Sigmoid colon (tissue), 7 donors: ENCODE results near the gene FN1. TPM values are rescaled to one million over a fixed set of nuclear protein-coding genes. Genes with fewer than 3 reads are reported as not detected.

Experiments
- DNase-seq: peaks from one replicate; pipeline ENCODE4 v3.0.0-alpha.2; 2019
- H3K27ac ChIP-seq, 4 donors: fragments of 200-600 bp; sonication (generic); one replicate each; pipeline ENCODE4 v1.5.1; 2016 to 2019; ENCODE audit warnings: mild to moderate bottlenecking in 1 of 4
- H3K27me3 ChIP-seq, 3 donors: fragments of 200-600 bp; sonication (generic); one replicate each; pipeline ENCODE4 v1.5.1; 2019; ENCODE audit warnings: mild to moderate bottlenecking in 1 of 3
- H3K36me3 ChIP-seq, 4 donors: fragments of 200-600 bp; sonication (generic); one replicate each; pipeline ENCODE4 v1.5.1; 2016 to 2019
- H3K4me1 ChIP-seq, 4 donors: fragments of 200-600 bp; sonication (generic); one replicate each; pipeline ENCODE4 v1.5.1; 2017 to 2019
- H3K4me3 ChIP-seq, 4 donors: fragments of 200-600 bp; sonication (generic); one replicate each; pipeline ENCODE4 v1.5.1; 2017 to 2019; ENCODE audit warnings: mild to moderate bottlenecking in 2 of 4, moderate library complexity in 1 of 4
- H3K9me3 ChIP-seq, 4 donors: fragments of 200-600 bp in 3 of 4; sonication (generic) in 3 of 4; one replicate each; pipeline versions ENCODE4 v1.5.1 to v1.6.1; 2013 to 2019
- CTCF ChIP-seq, 4 experiments: fragments of 450-650 bp in 3 of 4; fragments of 200-600 bp in 1 of 4; IDR thresholded peaks; one replicate each; pipeline ENCODE4 v1.5.1; 2016 to 2019; ENCODE audit warnings: antibody characterized with exemption in 4 of 4, mild to moderate bottlenecking in 3 of 4, moderate library complexity in 2 of 4
- EP300 ChIP-seq, 4 donors: sonication (generic); formaldehyde crosslinking; IDR thresholded peaks; one replicate each; pipeline ENCODE4 v1.6.1; 2017; ENCODE audit warnings: antibody characterized with exemption in 4 of 4
- POLR2A ChIP-seq, 2 donors: fragments of 450-650 bp; IDR thresholded peaks; one replicate each; pipeline ENCODE4 v1.6.1; 2016; ENCODE audit warnings: antibody characterized with exemption in 2 of 2, mild to moderate bottlenecking in 2 of 2, moderate library complexity in 2 of 2
- POLR2AphosphoS5 ChIP-seq, 4 donors: sonication (generic); formaldehyde crosslinking; IDR thresholded peaks; one replicate each; pipeline ENCODE4 v1.6.1; 2017; ENCODE audit warnings: antibody characterized with exemption in 4 of 4
- WGBS, 2 donors: extraction: QIAGEN DNeasy Blood & Tissue Kit; methylation state at CpG; one replicate each; pipeline ENCODE4 v1.1.7; 2013; 5-methylcytosine and 5-hydroxymethylcytosine counted together
- intact Hi-C: fragments of 100-400 bp; cut with DNase I; formaldehyde crosslinking; loops from one replicate; pipeline ENCODE4 v1.15.1; 2023
- polyA plus RNA-seq, 3 donors: library from polyadenylated mRNA; stranded (reverse); fragments of 200-250 nt; gene quantifications; one replicate each; pipeline ENCODE4 v1.2.3, GENCODE V29; 2013
- total RNA-seq, 4 donors: library from RNA; depleted of rRNA; stranded (reverse); fragments of >200 nt; gene quantifications; one replicate each; pipeline ENCODE4 v1.1.0, GENCODE V29; 2016
- donor health status: healthy with polysubstance abuse.
- donor health status: Bipolar disorder and iron deficiency.
- donor health status: healthy.

Gene FN1
- total and polyA plus RNA-seq, 7 donors, result 13.6 to 3,059 (median 671) TPM

GRCh38 chr2:215419113-215419512 is 16.8 kb downstream of the FN1 start:
- no peaks in the 10 kb centered on the region for H3K27me3 ChIP-seq
- intact Hi-C loops, result no loop called here
- H3K4me1 ChIP-seq, result peaks cover 2 to 77% (median 54%) of the 10 kb centered on the region in 4 donors
- H3K36me3 ChIP-seq, result peaks cover 23 to 100% (median 52%) of the 10 kb centered on the region in 4 donors
- no peak for TF ChIP-seq POLR2A (IDR thresholded peaks at IDR 0.05)
- no peak for TF ChIP-seq EP300 (IDR thresholded peaks at IDR 0.05)
- TF ChIP-seq CTCF (IDR thresholded peaks at IDR 0.05), result no peak
- TF ChIP-seq POLR2AphosphoS5 (IDR thresholded peaks at IDR 0.05), result no peak
- WGBS, 2 donors, result 80 to 84% methylated on average over 3 of the region's 3 CpGs
- no peak for DNase-seq
- H3K9me3 ChIP-seq, result no peaks in the 10 kb centered on the region
- no peak overlapping the region for H3K4me3 ChIP-seq
- peak overlapping the region; percentile 45 to 64 (median 55) for H3K27ac ChIP-seq

- H3K27me3 ChIP-seq, result no peaks in the 10 kb centered on the region
- TF ChIP-seq POLR2A (IDR thresholded peaks at IDR 0.05), result no peak
- peak in 1 of 4 donors; percentile 11 for TF ChIP-seq POLR2AphosphoS5 (IDR thresholded peaks at IDR 0.05)
- intact Hi-C loops, result no loop called here
- WGBS, 2 donors, result 69 to 82% methylated on average over 3 of the region's 3 CpGs
- peak overlapping the region; percentile 45 to 64 (median 55) for H3K27ac ChIP-seq
- H3K4me1 ChIP-seq, result peaks cover 2 to 70% (median 54%) of the 10 kb centered on the region in 4 donors
- H3K4me3 ChIP-seq, result no peak overlapping the region
- H3K9me3 ChIP-seq, result no peaks in the 10 kb centered on the region
- peaks cover 15 to 100% (median 52%) of the 10 kb centered on the region in 4 donors for H3K36me3 ChIP-seq
- DNase-seq, result no peak
These were observed 17.6 kb downstream of the FN1 start for GRCh38 chr2:215418064-215418963.

- H3K36me3 ChIP-seq, result peaks cover 11 to 100% (median 53%) of the 10 kb centered on the region in 4 donors
- WGBS, 2 donors, result 50 to 66% methylated on average over 4 of the region's 4 CpGs
- peak overlapping the region; percentile 34 to 64 (median 55) for H3K27ac ChIP-seq
- intact Hi-C loops, result no loop called here
- DNase-seq, result no peak
- H3K4me1 ChIP-seq, result peaks cover 2 to 69% (median 51%) of the 10 kb centered on the region in 4 donors
- H3K9me3 ChIP-seq, result no peaks in the 10 kb centered on the region
- no peak overlapping the region for H3K4me3 ChIP-seq
- H3K27me3 ChIP-seq, result no peaks in the 10 kb centered on the region
- TF ChIP-seq POLR2A (IDR thresholded peaks at IDR 0.05) (no peak), EP300 (IDR thresholded peaks at IDR 0.05) (no peak), POLR2AphosphoS5 (IDR thresholded peaks at IDR 0.05) (no peak), CTCF (IDR thresholded peaks at IDR 0.05) (no peak)
These were observed 18.4 kb downstream of the FN1 start for GRCh38 chr2:215417400-215417951.

GRCh38 chr2:215416656-215417055 is 19.2 kb downstream of the FN1 start:
- no peak for DNase-seq
- Histone ChIP-seq H3K4me3 (no peak overlapping the region), H3K27ac (peak overlapping the region in 3 of 4 donors; percentile 53 to 64 (median 57)), H3K4me1 (peaks cover 0 to 69% (median 49%) of the 10 kb centered on the region in 4 donors), H3K27me3 (no peaks in the 10 kb centered on the region), H3K36me3 (peaks cover 11 to 100% (median 52%) of the 10 kb centered on the region in 4 donors), H3K9me3 (no peaks in the 10 kb centered on the region)
- WGBS, 2 donors, result 70 to 89% methylated on average over 2 of the region's 2 CpGs
- intact Hi-C loops, result no loop called here
- no peak for TF ChIP-seq POLR2AphosphoS5 (IDR thresholded peaks at IDR 0.05)
- no peak for TF ChIP-seq EP300 (IDR thresholded peaks at IDR 0.05)
- no peak for TF ChIP-seq POLR2A (IDR thresholded peaks at IDR 0.05)
- TF ChIP-seq CTCF (IDR thresholded peaks at IDR 0.05), result no peak
